ENCODE data around the gene AADACL4. TPM values are rescaled to one million over a fixed set of nuclear protein-coding genes. Genes with fewer than 3 reads are reported as not detected.

The AADACL4 gene
- not detected in 2 replicates for total RNA-seq (2011; cell fraction: chromatin; rRNA removed; ENCODE audit: low replicate concordance)
- total RNA-seq (2011; cell fraction: nucleolus; rRNA removed) = not detected in 2 replicates
- total RNA-seq (2011; cell fraction: nucleoplasm; rRNA removed) = not detected in 2 replicates
- total RNA-seq (2014; rRNA removed) (not detected in 2 replicates), total RNA-seq (2014; rRNA removed; fragmentation: Illumina TruSeq; extraction: Trizol) (not detected in 2 replicates), total RNA-seq (2015; rRNA removed; fragmentation: Illumina TruSeq; extraction: Trizol) (not detected in 2 replicates), total RNA-seq (2021) (not detected in 2 replicates), polyA plus RNA-seq (2011; rRNA removed) (not detected in 2 replicates), polyA plus RNA-seq (2014; fragmentation: Illumina TruSeq; extraction: Trizol) (not detected in 2 replicates), polyA plus RNA-seq (2014; fragmentation: Nextera tagmentation; extraction: Ambion mirVana) (not detected), polyA plus RNA-seq (2014; rRNA removed) (not detected in 2 replicates), polyA minus RNA-seq (2011; rRNA and poly(A)+ RNA removed) (not detected in 2 replicates), Bru-seq, nascent RNA (percentile 10 among the genes with signal in this experiment), BruChase-seq, experiment 1, labeled RNA remaining after a 2-hour chase (percentile 8 among the genes with signal in this experiment), BruChase-seq, experiment 2, labeled RNA remaining after a 6-hour chase (percentile 8 among the genes with signal in this experiment)
- polyA plus RNA-seq (2011; cell fraction: cytosol; rRNA removed) = not detected in 2 replicates
- polyA plus RNA-seq (2011; cell fraction: nucleus; rRNA removed) = not detected in 2 replicates
- polyA plus RNA-seq (2012) = not detected in 2 replicates
- polyA minus RNA-seq (2011; cell fraction: cytosol; rRNA and poly(A)+ RNA removed) = not detected in 2 replicates
- not detected in 2 replicates for polyA minus RNA-seq (2011; cell fraction: nucleus; rRNA and poly(A)+ RNA removed)
- long read RNA-seq, experiment 1, partial matches to known transcripts = 0 of 8 reads
- long read RNA-seq, experiment 1, other reads (novel, unspliced or antisense) = 8 of 8 reads
- long read RNA-seq, experiment 2 = 0 reads
- long read RNA-seq, experiment 3, partial matches to known transcripts = 0 of 1 reads
- long read RNA-seq, experiment 3, other reads (novel, unspliced or antisense) = 1 of 1 reads

- no peak within 1 kb of the TSS for H3K9ac ChIP-seq (ENCODE audit: insufficient read depth in 1 of 2, low read depth in 2 of 2, low read length in 2 of 2)
- H4K20me1 ChIP-seq (replicated peaks; ENCODE audit: control insufficient read depth, insufficient read depth, low read length) = no peaks in the 10 kb centered on the region
- H3K9me1 ChIP-seq (ENCODE audit: control insufficient read depth, insufficient read depth, low read length) = no peaks in the 10 kb centered on the region
- FAIRE-seq (no peak), DNase-seq (ENCODE audit: extremely low read depth in 1 of 4, low spot score in 3 of 4) (no peak), ATAC-seq (peak; percentile 48)
- no peaks in the 10 kb centered on the region for H3K27me3 ChIP-seq (ENCODE audit: control insufficient read depth in 2 of 2, insufficient read depth in 2 of 2, low read length in 2 of 2)
- no peak within 1 kb of the TSS for H3K4me3 ChIP-seq
- in situ Hi-C loops (cut with MboI) (no loop called here), intact Hi-C loops (cut with micrococcal nuclease) (no loop called here)
- peaks cover 0 to 2% of the 10 kb centered on the region in 2 experiments; a peak in 1 of 5 replicates for H3K4me1 ChIP-seq (replicated peaks in 1 of 2; ENCODE audit: control insufficient read depth in 2 of 2, insufficient read depth in 2 of 2, low read length in 2 of 2)
- no peak within 1 kb of the TSS for H2AFZ ChIP-seq (ENCODE audit: low read depth, low read length)
- H3K27ac ChIP-seq (ENCODE audit: extremely low read depth, low read depth, low read length) = no peak within 1 kb of the TSS
- no TSS peak for BruUV-seq (replicated peaks)
- no peaks in the 10 kb centered on the region for H3K79me2 ChIP-seq (ENCODE audit: control insufficient read depth, insufficient read depth, low read length)
- POLR2A ChIA-PET = interaction anchor here (0.8 to 1.4 kb wide), 3 partner anchors 13 to 220 kb away, joined by 3 to 4 read pairs (median 3); no protein-coding TSS in a partner anchor
- TF ChIP-seq, protein P1, sequence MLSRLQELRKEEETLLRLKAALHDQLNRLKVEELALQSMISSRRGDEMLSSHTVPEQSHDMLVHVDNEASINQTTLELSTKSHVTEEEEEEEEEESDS (CRISPR knock-in tag; IDR thresholded peaks at IDR 0.05) = no peak
- TF ChIP-seq, protein P2, sequence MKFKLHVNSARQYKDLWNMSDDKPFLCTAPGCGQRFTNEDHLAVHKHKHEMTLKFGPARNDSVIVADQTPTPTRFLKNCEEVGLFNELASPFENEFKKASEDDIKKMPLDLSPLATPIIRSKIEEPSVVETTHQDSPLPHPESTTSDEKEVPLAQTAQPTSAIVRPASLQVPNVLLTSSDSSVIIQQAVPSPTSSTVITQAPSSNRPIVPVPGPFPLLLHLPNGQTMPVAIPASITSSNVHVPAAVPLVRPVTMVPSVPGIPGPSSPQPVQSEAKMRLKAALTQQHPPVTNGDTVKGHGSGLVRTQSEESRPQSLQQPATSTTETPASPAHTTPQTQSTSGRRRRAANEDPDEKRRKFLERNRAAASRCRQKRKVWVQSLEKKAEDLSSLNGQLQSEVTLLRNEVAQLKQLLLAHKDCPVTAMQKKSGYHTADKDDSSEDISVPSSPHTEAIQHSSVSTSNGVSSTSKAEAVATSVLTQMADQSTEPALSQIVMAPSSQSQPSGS (CRISPR knock-in tag; IDR thresholded peaks at IDR 0.05) = no peak
- TF ChIP-seq CXXC5 (CRISPR knock-in tag; IDR thresholded peaks at IDR 0.05) (no peak), BRD4 (IDR thresholded peaks at IDR 0.05) (no peak), TSC22D4 (tag; IDR thresholded peaks at IDR 0.05) (no peak), ZFPM2 (CRISPR knock-in tag; IDR thresholded peaks at IDR 0.05) (no peak), ZBTB43 (CRISPR knock-in tag; IDR thresholded peaks at IDR 0.05) (no peak), FOSL1 (tag; conservative IDR thresholded peaks at IDR 0.05) (no peak), YBX1 (IDR thresholded peaks at IDR 0.05) (no peak), CREBBP (IDR thresholded peaks at IDR 0.05; ENCODE audit: low read depth, low read length) (no peak), CBFA2T2 (conservative IDR thresholded peaks at IDR 0.05) (no peak)
- 72% methylated on average over 7 of the region's 7 CpGs for WGBS (ENCODE audit: insufficient coverage, low coverage, missing lambda C conversion rate)
- H3K4me2 ChIP-seq (ENCODE audit: insufficient read depth, low read length) = no peak within 1 kb of the TSS
- peaks cover 19% of the 10 kb centered on the region; the same call in 2 of the 3 replicates for H3K36me3 ChIP-seq (ENCODE audit: control insufficient read depth, insufficient read depth, low read length)
- H3K9me3 ChIP-seq (replicated peaks; ENCODE audit: control insufficient read depth, insufficient read depth, low read depth, low read length) = peaks cover 25% of the 10 kb centered on the region
- CTCF ChIA-PET (ENCODE audit: low intra/inter-chr PET ratio) = no interaction called here
These were observed at the start of gene AADACL4 for GRCh38 chr1:12643785-12644184. Gene AADACL4, plus strand, starts transcription at chr1:12644085. Its CDS starts 462 bp downstream, at chr1:12644547.

Data from K562 (cell line).